HG02870 (cell line): ENCODE results near the gene NPBWR2.
"Not testable (repeated sequence)": the region's sequence is repeated elsewhere in the genome, so short reads cannot be mapped to it uniquely, and the experiment has no call there.

ENCODE experiments used
- ATAC-seq: cut with Tn5 transposase; IDR thresholded peaks from one replicate; pipeline ENCODE4 v1.9.1; 2021; ENCODE audit warnings: mild to moderate bottlenecking, moderate library complexity; ENCODE audit not compliant: unreplicated experiment

Gene NPBWR2

GRCh38 chr20:64119681-64120341 lies 12.4 kb upstream of the NPBWR2 start:
- no peak for ATAC-seq

DNA sequence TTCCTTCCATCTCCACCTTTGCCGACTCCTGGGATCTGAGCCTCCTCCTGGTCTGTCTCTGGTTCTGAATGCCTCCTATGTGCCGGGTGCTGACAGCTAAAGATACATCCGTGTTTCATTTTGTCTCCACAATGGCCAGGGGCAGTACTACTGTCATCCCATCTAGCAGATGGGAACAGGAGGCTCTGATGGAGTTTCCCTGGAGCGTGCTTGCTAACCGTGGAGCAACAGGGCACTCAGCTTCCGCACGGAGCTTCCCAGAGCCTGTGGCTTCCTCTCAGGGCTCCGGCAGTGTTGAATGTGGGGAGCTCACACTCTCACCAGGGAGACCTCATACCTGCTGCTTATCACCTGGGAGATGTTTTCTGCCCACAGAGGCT lies 11.9 kb upstream of the NPBWR2 start:
- ATAC-seq: no peak

DNA sequence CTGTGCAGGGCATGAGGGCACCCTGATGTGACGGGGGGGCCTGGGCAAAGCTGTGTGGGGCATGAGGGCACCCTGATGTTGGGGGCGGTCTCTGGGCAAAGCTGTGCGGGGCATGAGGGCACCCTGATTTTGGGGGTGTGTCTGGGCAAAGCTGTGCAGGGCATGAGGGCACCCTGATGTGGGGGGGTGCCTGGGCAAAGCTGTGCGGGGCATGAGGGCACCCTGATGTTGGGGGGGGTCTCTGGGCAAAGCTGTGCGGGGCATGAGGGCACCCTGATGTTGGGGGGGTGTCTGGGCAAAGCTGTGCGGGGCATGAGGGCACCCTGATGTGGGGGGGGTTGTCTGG lies 10.0 kb upstream of the NPBWR2 start:
- ATAC-seq: not testable (repeated sequence)

GRCh38 chr20:64116541-64117431 lies 9.4 kb upstream of the NPBWR2 start:
- no peak for ATAC-seq

GRCh38 chr20:64116016-64116415 lies 8.7 kb upstream of the NPBWR2 start:
- ATAC-seq: no peak

DNA sequence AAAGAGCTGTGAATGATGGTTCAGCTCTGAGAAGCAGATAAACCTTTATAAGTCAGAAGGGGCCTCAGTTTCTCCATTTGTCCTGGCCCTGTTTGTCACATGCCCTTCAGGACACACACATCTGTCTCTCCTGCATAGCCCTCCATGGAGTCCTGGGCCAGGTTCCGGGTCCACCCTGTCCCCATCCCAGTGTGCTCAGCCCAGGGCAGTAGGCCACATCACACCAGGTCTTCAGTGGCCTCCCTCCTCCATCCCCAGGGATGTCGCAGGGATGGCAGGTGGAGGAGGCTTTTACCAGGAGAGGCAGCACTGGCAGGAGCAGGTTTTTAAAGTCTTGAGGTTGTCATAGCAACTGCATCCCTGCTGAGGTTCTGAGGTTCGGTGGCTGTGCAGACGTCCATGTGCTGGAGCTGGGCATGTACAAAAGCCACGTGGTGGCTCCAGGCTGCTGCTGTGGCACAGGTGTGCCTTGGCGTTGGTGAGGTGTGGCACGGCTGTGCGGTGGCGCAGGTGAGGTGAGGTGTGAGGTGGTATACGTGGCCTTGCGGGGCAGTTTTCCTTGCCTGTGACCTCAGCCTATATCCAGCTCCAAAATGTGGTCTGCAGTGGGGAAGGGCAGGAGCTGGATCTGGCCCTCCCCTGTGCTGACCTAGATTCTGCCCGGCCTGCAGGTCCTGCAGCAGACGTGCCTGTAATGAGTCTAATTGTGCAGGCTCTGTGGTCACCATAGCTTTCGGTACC lies 8.0 kb upstream of the NPBWR2 start:
- no peak for ATAC-seq

- no peak for ATAC-seq
These were observed 7.1 kb upstream of the NPBWR2 start for GRCh38 chr20:64114356-64114971.

DNA sequence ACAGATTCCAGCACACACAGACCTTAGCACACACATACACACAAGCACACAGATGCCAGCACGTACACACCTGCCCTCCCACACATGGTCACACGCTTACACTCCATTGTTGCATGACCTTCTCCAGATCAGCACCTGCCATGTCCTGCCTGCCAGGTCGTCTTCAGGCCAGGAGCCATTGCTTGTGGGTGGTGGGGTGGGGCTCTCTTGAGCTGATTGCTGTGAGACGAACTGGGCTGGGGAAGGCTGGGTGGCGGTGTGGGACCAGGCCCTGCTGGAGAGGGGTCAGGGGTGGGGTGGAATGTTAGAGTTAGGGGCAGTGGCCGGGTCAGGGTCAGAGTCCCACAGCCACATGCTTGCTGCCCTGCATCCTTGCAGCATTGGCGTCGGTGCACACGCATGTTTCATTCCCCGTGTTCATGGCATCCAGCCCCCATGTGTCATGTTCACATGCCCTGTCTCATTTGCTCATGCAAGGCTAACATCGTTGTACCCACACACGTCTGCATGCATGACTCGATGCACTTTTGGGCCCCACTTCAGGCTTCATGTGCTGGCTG lies 6.5 kb upstream of the NPBWR2 start:
- no peak for ATAC-seq

DNA sequence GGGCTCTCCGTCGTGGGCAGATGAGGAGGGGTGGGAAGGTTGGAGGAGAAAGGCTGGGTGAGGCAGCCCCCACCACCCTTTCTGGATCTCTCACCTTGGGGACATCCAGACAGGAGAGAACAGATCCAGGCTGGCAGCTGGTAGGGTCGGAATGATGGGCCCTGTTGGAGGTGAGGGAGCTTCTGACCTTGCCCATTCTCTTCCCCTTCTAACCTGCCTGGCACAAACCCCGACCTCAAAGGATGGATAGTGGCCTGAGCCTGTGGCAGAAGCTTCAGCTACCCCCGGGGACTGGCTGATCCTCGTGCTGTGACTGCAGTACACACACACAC lies 6.0 kb upstream of the NPBWR2 start:
- ATAC-seq: no peak

GRCh38 chr20:64112691-64113443 lies 5.5 kb upstream of the NPBWR2 start:
- ATAC-seq: no peak

DNA sequence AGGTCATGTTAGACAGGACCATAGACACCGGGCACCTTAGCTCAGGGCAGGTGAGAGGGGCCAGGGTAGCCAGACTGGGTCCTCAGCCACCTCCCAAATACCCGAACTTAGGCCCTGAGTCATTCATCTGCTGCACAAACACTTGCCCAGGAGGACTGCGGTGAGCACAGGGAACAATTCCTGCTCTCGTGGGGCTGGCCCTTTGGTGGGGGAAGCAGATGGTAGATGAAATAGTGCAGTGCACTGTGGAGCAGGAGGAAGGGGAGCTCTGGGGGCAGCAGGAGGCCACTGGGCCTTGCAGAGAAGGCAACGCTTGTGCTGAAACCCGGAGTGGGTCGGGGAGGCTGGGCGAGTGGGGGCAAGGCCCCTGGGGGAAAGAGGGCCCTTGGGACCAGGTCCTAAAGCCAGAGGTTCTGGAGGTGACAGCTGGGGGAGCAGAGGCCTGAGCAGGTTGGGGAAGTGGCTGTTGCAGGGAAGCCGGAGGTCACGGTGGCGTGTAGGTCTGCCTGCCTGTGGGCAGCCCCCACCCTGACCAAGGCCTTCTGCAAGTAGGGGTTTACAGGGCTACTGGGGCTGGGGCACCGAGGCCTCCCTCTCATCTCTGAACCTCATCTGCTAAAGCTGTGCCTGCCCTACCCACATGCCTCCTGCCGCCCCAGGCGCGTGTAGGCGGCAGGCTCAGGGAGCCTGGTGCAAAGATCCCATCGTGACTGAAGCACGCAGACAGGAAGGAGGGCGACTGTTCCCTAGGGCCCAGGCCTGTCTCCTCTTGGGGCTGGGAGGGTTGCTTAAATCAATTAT lies 4.7 kb upstream of the NPBWR2 start:
- ATAC-seq: no peak

DNA sequence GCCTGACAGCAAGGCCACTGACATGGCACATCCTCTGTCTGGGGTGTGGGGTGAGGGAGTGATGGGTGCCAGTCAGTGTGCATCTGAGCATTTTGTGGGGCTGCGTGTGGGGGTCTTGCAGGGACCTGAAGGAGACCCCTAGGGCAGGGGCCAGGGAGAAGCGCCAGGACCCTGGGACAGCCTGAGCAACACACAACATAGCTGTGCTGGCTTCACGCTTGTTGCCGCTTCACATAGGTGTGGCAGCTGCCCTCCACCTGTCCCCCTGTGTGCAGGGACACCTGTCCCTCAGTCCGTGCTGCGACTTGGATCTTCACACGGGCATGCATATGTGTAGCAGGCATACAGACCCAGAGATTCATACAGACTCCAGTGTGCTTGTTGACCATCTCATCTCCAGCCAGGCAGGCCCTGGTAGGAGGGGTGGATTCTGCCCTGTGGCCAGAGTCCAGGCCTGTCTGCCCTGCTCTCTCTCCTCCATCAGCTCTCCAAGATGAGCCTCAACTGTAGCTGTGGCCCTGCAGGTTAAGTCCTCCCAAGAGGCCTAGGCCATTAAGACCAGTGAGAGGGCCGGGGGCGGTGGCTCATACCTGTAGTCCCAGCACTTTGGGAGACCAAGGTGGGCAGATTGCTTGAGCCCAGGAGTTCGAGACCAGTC lies 3.2 kb upstream of the NPBWR2 start:
- no peak for ATAC-seq

- ATAC-seq: no peak
These were observed 2.5 kb upstream of the NPBWR2 start for GRCh38 chr20:64109831-64110391.

DNA sequence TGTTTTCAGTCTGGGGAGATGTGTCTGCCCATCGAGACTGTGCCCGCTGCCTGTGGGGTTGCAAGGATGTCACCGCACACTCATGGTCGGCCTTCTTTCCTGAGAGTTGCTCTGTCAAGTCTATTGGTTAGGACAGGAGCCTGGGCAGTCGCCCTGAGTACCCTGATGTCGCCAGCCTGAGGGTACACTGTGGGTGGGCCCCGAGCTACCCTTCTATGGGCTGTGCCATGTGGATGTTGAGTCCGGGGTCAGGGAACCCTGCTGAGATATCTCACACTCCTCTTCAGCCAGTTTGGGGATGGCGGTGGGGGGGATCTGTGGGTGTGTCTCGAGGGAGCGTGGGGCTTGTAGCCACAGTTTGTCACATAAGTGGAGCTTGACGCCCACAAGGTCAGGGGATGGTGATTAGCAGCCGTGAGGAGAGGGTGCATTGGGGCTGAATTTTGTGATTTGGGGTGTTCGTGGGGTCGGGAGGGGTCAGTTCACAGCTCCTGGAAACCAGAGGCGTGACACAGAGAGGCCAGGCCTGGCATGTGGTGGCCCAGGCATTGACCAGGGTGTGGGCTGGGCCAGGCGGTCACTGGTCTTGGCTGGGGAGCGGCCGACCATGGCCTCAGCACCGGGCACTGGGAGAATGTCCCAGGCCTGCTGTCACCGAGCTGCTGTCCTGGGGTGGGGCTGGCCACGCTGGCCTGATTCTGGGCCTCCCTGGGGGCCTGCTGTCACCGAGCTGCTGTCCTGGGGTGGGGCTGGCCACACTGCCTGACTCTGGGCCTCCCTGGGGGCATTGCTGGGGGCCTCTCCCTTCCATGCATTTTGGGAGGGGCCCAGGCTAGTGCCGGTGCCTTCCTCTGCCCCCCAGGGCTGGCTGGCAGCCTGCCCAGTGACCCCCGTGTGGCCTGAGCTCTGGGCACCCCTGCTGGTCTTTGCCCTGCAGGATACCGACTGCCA lies 1.6 kb upstream of the NPBWR2 start:
- ATAC-seq: no peak

GRCh38 chr20:64107736-64108457 lies 532 bp upstream of the NPBWR2 start:
- ATAC-seq: no peak

- no peak for ATAC-seq
These were observed 867 bp downstream of the NPBWR2 start for GRCh38 chr20:64106435-64106961.
